HepG2 (cell line): ENCODE results near the gene CAMTA1. TPM values are rescaled to one million over a fixed set of nuclear protein-coding genes. Genes with fewer than 3 reads are reported as not detected.
"Not testable (repeated sequence)": the region's sequence is repeated elsewhere in the genome, so short reads cannot be mapped to it uniquely, and the experiment has no call there.

Source experiments
- ATAC-seq: fragments of 200-7000 bp; cut with Tn5 transposase; 3 replicates; pipeline ENCODE4 v1.9.1; 2020; ENCODE audit warnings: mild to moderate bottlenecking, moderate library complexity
- BruUV-seq: library from RNA; stranded (reverse); fragments of 400-500 nt; replicated peaks from 2 replicates; lab custom pipeline; 2021; lab: Mats Ljungman, UMichigan
- CTCF ChIA-PET: fragments of 300-600 bp; formaldehyde crosslinking; extraction: SDS; loops from one replicate; lab custom pipeline; 2021; ENCODE audit warnings: low total read pairs, inconsistent platforms, low intra/inter-chr PET ratio; lab: Yijun Ruan, JAX
- POLR2A ChIA-PET: fragments of 350-600 bp; sonication (Branson Sonifier 250); formaldehyde crosslinking; loops from one replicate; lab custom pipeline; 2020; ENCODE audit warnings: antibody characterized with exemption, inconsistent platforms; lab: Yijun Ruan, JAX
- DNase-seq: peaks from one replicate; pipeline ENCODE4 v3.0.0-alpha.2; 2015; ENCODE audit warnings: low spot score
- FAIRE-seq: peaks from 3 replicates; lab custom pipeline; 2011; peaks lifted over from hg19 to GRCh38; lab: Jason Lieb, UNC
- H2AFZ ChIP-seq: one replicate; pipeline ENCODE4 v1.6.1; 2011; ENCODE audit warnings: low read length, inconsistent platforms
- H3K27ac ChIP-seq: fragments of 300-600 bp; 3 replicates; pipeline ENCODE4 v1.8.0; 2011; ENCODE audit warnings: mixed run types, mild to moderate bottlenecking, mixed read lengths, low read length, inconsistent platforms; ENCODE audit not compliant: insufficient read depth; ENCODE audit errors: extremely low read length
- H3K27me3 ChIP-seq, 2 experiments: fragments of 200-600 bp in 1 of 2; 2 replicates in 1 of 2; 3 replicates in 1 of 2; pipeline versions ENCODE4 v1.6.0 to v1.8.0; 2011; ENCODE audit warnings: low read length in 2 of 2, mild to moderate bottlenecking in 2 of 2, moderate library complexity in 2 of 2, inconsistent platforms in 1 of 2; ENCODE audit not compliant: insufficient read depth in 2 of 2, control insufficient read depth in 1 of 2
- H3K36me3 ChIP-seq, 2 experiments: fragments of 200-600 bp in 1 of 2; replicated peaks in 1 of 2; 2 replicates in 1 of 2; 3 replicates in 1 of 2; pipeline versions ENCODE4 v1.5.1 to v1.8.0; 2011; ENCODE audit warnings: low read length in 2 of 2, inconsistent platforms in 1 of 2; ENCODE audit not compliant: insufficient read depth in 2 of 2, control insufficient read depth in 1 of 2
- H3K4me1 ChIP-seq: 2 replicates; pipeline ENCODE4 v1.5.1; 2012; ENCODE audit warnings: low read length, inconsistent platforms; ENCODE audit not compliant: insufficient read depth
- H3K4me2 ChIP-seq: 2 replicates; pipeline ENCODE4 v1.6.0; 2011; ENCODE audit warnings: low read depth, low read length, inconsistent platforms
- H3K4me3 ChIP-seq, 3 experiments: fragments of 200-600 bp in 1 of 3; sonication (generic), shearing (Covaris generic) in 1 of 3; replicated peaks in 1 of 3; 2 replicates each; pipeline ENCODE4 v1.5.1; 2011 to 2016; ENCODE audit warnings: low read length in 3 of 3, inconsistent platforms in 2 of 3, low read depth in 2 of 3, mild to moderate bottlenecking in 2 of 3, control low read depth in 1 of 3, mixed read lengths in 1 of 3; ENCODE audit not compliant: insufficient read depth in 1 of 3
- H3K79me2 ChIP-seq: one replicate; pipeline ENCODE4 v1.6.1; 2011; ENCODE audit warnings: low read length, inconsistent platforms; ENCODE audit not compliant: insufficient read depth
- H3K9ac ChIP-seq: 2 replicates; pipeline ENCODE4 v1.6.0; 2011; ENCODE audit warnings: mild to moderate bottlenecking, low read depth, low read length, inconsistent platforms; ENCODE audit not compliant: insufficient read depth
- H3K9me3 ChIP-seq: 2 replicates; pipeline ENCODE4 v1.5.1; 2012; ENCODE audit warnings: mild to moderate bottlenecking, low read length
- H4K20me1 ChIP-seq: 2 replicates; pipeline ENCODE4 v1.6.0; 2011; ENCODE audit warnings: inconsistent platforms, mild to moderate bottlenecking, low read length, moderate library complexity; ENCODE audit not compliant: insufficient read depth
- KAT7 ChIP-seq: IDR thresholded peaks from 2 replicates; pipeline ENCODE4 v1.6.1; 2018; ENCODE audit warnings: borderline replicate concordance, missing compliant biosample characterization
- RAD51 ChIP-seq: fragments of 450-650 bp; IDR thresholded peaks from 2 replicates; pipeline ENCODE4 v1.6.1; 2016; ENCODE audit warnings: borderline replicate concordance
- TBP ChIP-seq: sonication (generic); formaldehyde crosslinking; IDR thresholded peaks from 2 replicates; pipeline ENCODE4 v1.5.0; 2020; ENCODE audit warnings: missing genetic modification reagents
- ZNF431 ChIP-seq: sonication (generic); formaldehyde crosslinking; IDR thresholded peaks from 2 replicates; pipeline ENCODE4 v1.9.0; 2022; ENCODE audit warnings: missing genetic modification reagents, low read depth, mild to moderate bottlenecking, borderline replicate concordance
- ZNF614 ChIP-seq: IDR thresholded peaks from 2 replicates; pipeline ENCODE4 v1.6.1; 2018; ENCODE audit warnings: missing biosample characterization, missing genetic modification reagents, inconsistent platforms, borderline replicate concordance
- ZNF780A ChIP-seq: sonication (generic); formaldehyde crosslinking; IDR thresholded peaks from 2 replicates; pipeline ENCODE4 v1.8.0; 2022; ENCODE audit warnings: mild to moderate bottlenecking, missing genetic modification reagents, moderate library complexity
- WGBS: methylation state at CpG from one replicate; pipeline ENCODE4 v1.1.6; 2017; ENCODE audit warnings: low lambda C conversion rate; 5-methylcytosine and 5-hydroxymethylcytosine counted together
- in situ Hi-C: cut with HindIII; loops from 2 replicates; pipeline ENCODE4 v1.10.0; 2017; ENCODE audit warnings: low pct_unique_long_range_greater_than_20kb; ENCODE audit not compliant: extremely low pct_ligation_motif_present
- intact Hi-C: fragments of 100-400 bp; cut with micrococcal nuclease; formaldehyde crosslinking; loops from one replicate; pipeline ENCODE4 v1.10.0; 2022; ENCODE audit not compliant: unreplicated experiment
- polyA plus RNA-seq, 8 experiments: library from polyadenylated mRNA; depleted of rRNA in 3 of 8; stranded (reverse) in 7 of 8; unstranded in 1 of 8; fragments of >200 nt; fragmentation: Illumina TruSeq in 4 of 8; extraction: Trizol in 4 of 8; gene quantifications; 2 replicates each; pipeline versions ENCODE4 v1.2.1 to v1.2.3, GENCODE V29; 2011 to 2016; ENCODE audit warnings: low read depth in 4 of 8, missing spikeins in 1 of 8, mixed read lengths in 1 of 8; ENCODE audit not compliant: insufficient read depth in 1 of 8
- total RNA-seq, 5 experiments: library from RNA; depleted of rRNA; stranded (reverse); fragments of >200 nt; fragmentation: Illumina TruSeq; extraction: Trizol; gene quantifications; 2 replicates each; pipeline ENCODE4 v1.2.3, GENCODE V29; 2016; ENCODE audit warnings: low read depth in 1 of 5
- TF ChIP-seq, protein P1 (sequence below), 2 experiments: sonication (generic) in 1 of 2; formaldehyde crosslinking in 1 of 2; IDR thresholded peaks; 2 replicates each; pipeline versions ENCODE4 v1.5.1 to v1.6.1; 2011 to 2020; ENCODE audit warnings: borderline replicate concordance in 1 of 2, low read depth in 1 of 2, low read length in 1 of 2, mild to moderate bottlenecking in 1 of 2, missing genetic modification reagents in 1 of 2, moderate library complexity in 1 of 2
- TF ChIP-seq, protein P2 (sequence below): sonication (generic); formaldehyde crosslinking; IDR thresholded peaks from 2 replicates; pipeline ENCODE4 v1.5.1; 2020; ENCODE audit warnings: missing genetic modification reagents, mild to moderate bottlenecking, borderline replicate concordance

CAMTA1 gene
- total and polyA plus RNA-seq, 2 of the 13 experiments (the other 11 are each of a cell fraction or from before 2014, with no cell fraction given): 25.0 to 36.4 TPM

DNA sequence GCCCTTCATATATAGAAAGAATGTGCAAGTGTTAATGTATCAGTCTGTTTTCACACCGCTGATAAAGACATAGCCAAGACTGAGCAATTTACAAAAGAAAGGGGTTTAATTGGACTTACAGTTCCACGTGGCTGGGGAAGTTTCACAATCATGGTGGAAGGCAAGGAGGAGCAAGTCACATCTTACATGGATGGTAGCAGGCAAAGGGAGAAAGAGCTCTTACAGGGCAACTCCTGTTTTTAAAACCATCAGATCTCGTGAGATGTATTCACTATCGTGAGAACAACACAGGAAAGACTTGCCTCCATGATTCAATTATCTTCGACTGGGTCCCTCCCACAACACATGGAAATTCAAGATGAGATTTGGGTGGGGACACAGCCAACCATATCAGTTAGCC lies 907.8 kb downstream of the CAMTA1 start:
- FAIRE-seq, H3K79me2 ChIP-seq, ATAC-seq, H3K9ac ChIP-seq, H3K27me3 ChIP-seq, BruUV-seq, H3K27ac ChIP-seq, H2AFZ ChIP-seq, intact Hi-C loops, H3K36me3 ChIP-seq, H3K4me2 ChIP-seq, DNase-seq, CTCF ChIA-PET, H3K4me3 ChIP-seq, in situ Hi-C loops, H4K20me1 ChIP-seq: not testable (repeated sequence)
- Histone ChIP-seq H3K4me1 (peaks cover 44% of the 10 kb centered on the region), H3K9me3 (peaks cover 17% of the 10 kb centered on the region)
- peak; percentile 99 for TF ChIP-seq ZNF431 (CRISPR knock-in tag)
- POLR2A ChIA-PET: interaction anchor here (0.9 to 1.2 kb wide), 2 partner anchors 10 to 11 kb away, joined by 4 to 6 read pairs; no protein-coding TSS in a partner anchor
- 41% methylated on average over 5 of the region's 5 CpGs for WGBS

DNA sequence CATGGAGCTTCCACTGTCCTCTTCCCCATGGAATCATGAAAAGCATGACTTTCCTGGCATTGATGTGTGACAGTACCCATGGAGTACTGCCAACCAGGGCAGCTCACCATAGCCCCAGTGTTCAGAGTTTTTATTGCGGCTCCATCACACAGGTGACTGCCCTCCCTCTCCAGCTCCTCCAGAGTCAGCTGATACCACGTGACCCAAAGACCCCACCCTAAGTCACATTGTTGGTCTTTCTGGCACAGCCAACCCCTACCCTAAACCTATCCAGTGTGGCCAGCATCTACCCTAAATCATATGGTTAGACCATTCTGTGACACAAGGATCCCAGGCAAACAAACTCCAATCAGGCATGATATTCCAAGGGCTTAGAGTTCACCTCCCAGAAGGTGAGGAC lies 908.4 kb downstream of the CAMTA1 start:
- FAIRE-seq: no peak

More for the DNA sequence above, 908.4 kb downstream of the CAMTA1 start:
- H3K4me1 ChIP-seq: peaks cover 38% of the 10 kb centered on the region
- intact Hi-C loops (no loop called here), in situ Hi-C loops (no loop called here)
- no peak overlapping the region for H3K9ac ChIP-seq
- peaks cover 0 to 4% of the 10 kb centered on the region in 2 experiments; a peak in 1 of 5 replicates for H3K27me3 ChIP-seq
- no peak overlapping the region for H3K27ac ChIP-seq
- no peak overlapping the region for H2AFZ ChIP-seq
- WGBS: 0% methylated on average over 2 of the region's 2 CpGs
- H3K9me3 ChIP-seq: peaks cover 17% of the 10 kb centered on the region
- H3K36me3 ChIP-seq: no peaks in the 10 kb centered on the region
- DNase-seq (no peak), ATAC-seq (no peak)
- no peak overlapping the region for H3K4me3 ChIP-seq
- BruUV-seq: no TSS peak
- POLR2A ChIA-PET: interaction anchor here (0.9 to 1.2 kb wide), 2 partner anchors 9 to 11 kb away, joined by 4 to 6 read pairs; no protein-coding TSS in a partner anchor
- no peaks in the 10 kb centered on the region for H3K79me2 ChIP-seq
- no peaks in the 10 kb centered on the region for H4K20me1 ChIP-seq
- no peak overlapping the region for H3K4me2 ChIP-seq
- TF ChIP-seq KAT7: no peak
- TF ChIP-seq, protein P1, sequence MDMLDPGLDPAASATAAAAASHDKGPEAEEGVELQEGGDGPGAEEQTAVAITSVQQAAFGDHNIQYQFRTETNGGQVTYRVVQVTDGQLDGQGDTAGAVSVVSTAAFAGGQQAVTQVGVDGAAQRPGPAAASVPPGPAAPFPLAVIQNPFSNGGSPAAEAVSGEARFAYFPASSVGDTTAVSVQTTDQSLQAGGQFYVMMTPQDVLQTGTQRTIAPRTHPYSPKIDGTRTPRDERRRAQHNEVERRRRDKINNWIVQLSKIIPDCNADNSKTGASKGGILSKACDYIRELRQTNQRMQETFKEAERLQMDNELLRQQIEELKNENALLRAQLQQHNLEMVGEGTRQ (IDR thresholded peaks at IDR 0.05; ENCODE audit: low read depth, low read length): peak; percentile 43; the same call in 1 of the 2 replicates
- TF ChIP-seq, protein P1 (CRISPR knock-in tag; IDR thresholded peaks at IDR 0.05; ENCODE audit: borderline replicate concordance): no peak
- TF ChIP-seq ZNF780A (CRISPR knock-in tag): no peak
- peak; percentile 68; the same call in 1 of the 2 replicates for TF ChIP-seq RAD51
- no peak for TF ChIP-seq ZNF614
- TF ChIP-seq, protein P2, sequence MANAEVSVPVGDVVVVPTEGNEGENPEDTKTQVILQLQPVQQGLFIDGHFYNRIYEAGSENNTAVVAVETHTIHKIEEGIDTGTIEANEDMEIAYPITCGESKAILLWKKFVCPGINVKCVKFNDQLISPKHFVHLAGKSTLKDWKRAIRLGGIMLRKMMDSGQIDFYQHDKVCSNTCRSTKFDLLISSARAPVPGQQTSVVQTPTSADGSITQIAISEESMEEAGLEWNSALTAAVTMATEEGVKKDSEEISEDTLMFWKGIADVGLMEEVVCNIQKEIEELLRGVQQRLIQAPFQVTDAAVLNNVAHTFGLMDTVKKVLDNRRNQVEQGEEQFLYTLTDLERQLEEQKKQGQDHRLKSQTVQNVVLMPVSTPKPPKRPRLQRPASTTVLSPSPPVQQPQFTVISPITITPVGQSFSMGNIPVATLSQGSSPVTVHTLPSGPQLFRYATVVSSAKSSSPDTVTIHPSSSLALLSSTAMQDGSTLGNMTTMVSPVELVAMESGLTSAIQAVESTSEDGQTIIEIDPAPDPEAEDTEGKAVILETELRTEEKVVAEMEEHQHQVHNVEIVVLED (CRISPR knock-in tag): no peak
- no peak for TF ChIP-seq TBP (CRISPR knock-in tag)
- TF ChIP-seq, all 625 proteins: peak for 2
- CTCF ChIA-PET: no interaction called here
